Immature natural killer cell (primary cell): ENCODE measurements around the gene TMEM63C. TPM values are rescaled to one million over a fixed set of nuclear protein-coding genes. Genes with fewer than 3 reads are reported as not detected.
"Not testable (repeated sequence)": the region's sequence is repeated elsewhere in the genome, so short reads cannot be mapped to it uniquely, and the experiment has no call there.

Source experiments
- DNase-seq, 3 donors: peaks; one replicate each; pipeline ENCODE4 v3.0.0; 2022; ENCODE audit warnings: mixed read lengths in 1 of 3
- H3K27ac Mint-ChIP-seq, 6 donors: one replicate each; pipeline ENCODE4 v1.8.0; 2020; ENCODE audit warnings: mixed read lengths in 6 of 6, mild to moderate bottlenecking in 5 of 6, inconsistent platforms in 4 of 6, moderate library complexity in 3 of 6
- H3K27me3 Mint-ChIP-seq, 3 donors: one replicate each; pipeline ENCODE4 v1.8.0; 2020 to 2021; ENCODE audit warnings: low read depth in 3 of 3, mild to moderate bottlenecking in 3 of 3, mixed read lengths in 3 of 3, moderate library complexity in 3 of 3, inconsistent platforms in 1 of 3
- H3K36me3 Mint-ChIP-seq, 3 donors: one replicate each; pipeline ENCODE4 v1.8.0; 2020; ENCODE audit warnings: mixed read lengths in 3 of 3, inconsistent platforms in 2 of 3, mild to moderate bottlenecking in 2 of 3
- H3K4me1 Mint-ChIP-seq, 2 donors: one replicate each; pipeline ENCODE4 v1.8.0; 2020; ENCODE audit warnings: inconsistent platforms in 2 of 2, mild to moderate bottlenecking in 2 of 2, mixed read lengths in 2 of 2, moderate library complexity in 1 of 2
- H3K4me3 Mint-ChIP-seq, 5 donors: one replicate each; pipeline ENCODE4 v1.8.0; 2020; ENCODE audit warnings: mild to moderate bottlenecking in 5 of 5, mixed read lengths in 5 of 5, inconsistent platforms in 3 of 5, moderate library complexity in 3 of 5
- H3K9me3 Mint-ChIP-seq, 6 donors: one replicate each; pipeline ENCODE4 v1.8.0; 2020; ENCODE audit warnings: mild to moderate bottlenecking in 6 of 6, mixed read lengths in 6 of 6, inconsistent platforms in 4 of 6, moderate library complexity in 3 of 6
- polyA plus RNA-seq, 3 donors: library from polyadenylated mRNA; unstranded; fragments of 300-500 nt; fragmentation: Illumina TruSeq; gene quantifications; one replicate each; pipeline ENCODE4 v1.2.3, GENCODE V29; 2021

The TMEM63C gene
- polyA plus RNA-seq, 3 donors from 2014 or later: 0.03 to 0.64 TPM; not detected in 1

- not testable (repeated sequence) for H3K27ac Mint-ChIP-seq
Measured at GRCh38 chr14:77280921-77281320, 99.3 kb downstream of the TMEM63C start.

DNA sequence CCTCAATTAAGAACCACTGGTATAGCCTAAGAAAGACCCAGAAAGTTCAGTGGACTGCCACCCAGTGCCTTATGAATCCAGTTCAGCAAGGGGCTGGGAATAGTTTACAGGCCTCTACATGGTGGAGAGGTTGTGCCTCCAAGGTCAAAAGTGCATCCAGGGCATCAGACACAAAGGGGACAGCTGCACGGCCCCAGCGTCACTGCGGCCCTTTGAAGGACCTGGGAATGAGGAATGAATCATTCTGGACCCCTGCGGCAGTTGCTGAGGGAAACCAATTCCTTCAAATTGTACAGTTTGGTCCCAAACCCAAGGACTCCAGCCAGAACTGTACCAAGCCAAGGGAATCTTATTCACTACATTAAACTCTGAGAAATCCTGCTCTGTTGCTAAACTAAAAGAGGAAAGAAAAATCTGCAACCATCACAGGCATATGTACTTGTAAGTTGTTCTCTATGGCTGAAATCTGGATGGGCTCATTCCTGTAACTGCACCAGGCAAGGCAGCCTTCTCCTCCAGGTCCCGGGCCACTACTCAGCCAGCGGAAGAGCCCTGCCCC is 100.3 kb downstream of the TMEM63C start:
- no peaks in the 10 kb centered on the region for H3K9me3 Mint-ChIP-seq
- H3K27ac Mint-ChIP-seq: no peak overlapping the region
- H3K27me3 Mint-ChIP-seq: no peaks in the 10 kb centered on the region
- H3K4me1 Mint-ChIP-seq: no peaks in the 10 kb centered on the region
- peaks cover 12 to 34% (median 21%) of the 10 kb centered on the region in 3 donors for H3K36me3 Mint-ChIP-seq
- no peak overlapping the region for H3K4me3 Mint-ChIP-seq
- DNase-seq: no peak

More at GRCh38 chr14:77280921-77281320, 99.3 kb downstream of the TMEM63C start:
- H3K27me3 Mint-ChIP-seq, H3K9me3 Mint-ChIP-seq, H3K4me3 Mint-ChIP-seq, DNase-seq, H3K4me1 Mint-ChIP-seq: not testable (repeated sequence)
- peaks cover 11 to 24% (median 15%) of the 10 kb centered on the region in 3 donors for H3K36me3 Mint-ChIP-seq

DNA sequence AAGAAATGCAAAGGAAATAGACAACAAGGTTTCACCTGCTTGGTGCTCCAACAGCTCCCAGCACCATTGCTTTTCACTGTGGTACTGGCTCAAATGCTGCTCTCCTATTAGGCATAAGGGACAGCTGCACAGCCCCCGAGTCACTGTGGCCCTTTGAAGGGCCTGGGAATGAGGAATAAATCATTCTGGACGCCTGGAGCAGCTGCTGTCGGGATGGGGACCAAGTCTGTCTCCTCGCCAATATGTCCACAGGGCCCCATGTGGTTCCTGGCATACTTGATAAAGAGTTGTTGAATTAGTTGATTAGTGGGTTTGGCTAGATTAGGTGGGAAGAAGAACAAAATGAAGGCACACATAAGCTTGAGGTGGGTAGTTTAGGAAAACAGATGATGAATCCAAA is 102.5 kb downstream of the TMEM63C start:
- Mint-ChIP-seq H3K4me3 (no peak overlapping the region), H3K27ac (no peak overlapping the region), H3K36me3 (peaks cover 12 to 38% (median 21%) of the 10 kb centered on the region in 3 donors), H3K4me1 (no peaks in the 10 kb centered on the region), H3K27me3 (no peaks in the 10 kb centered on the region), H3K9me3 (no peaks in the 10 kb centered on the region)
- no peak for DNase-seq

GRCh38 chr14:77284466-77284865 is 102.9 kb downstream of the TMEM63C start:
- no peak for DNase-seq
- no peaks in the 10 kb centered on the region for H3K4me1 Mint-ChIP-seq
- H3K9me3 Mint-ChIP-seq: no peaks in the 10 kb centered on the region
- H3K27ac Mint-ChIP-seq: no peak overlapping the region
- H3K36me3 Mint-ChIP-seq: peaks cover 12 to 36% (median 21%) of the 10 kb centered on the region in 3 donors
- H3K27me3 Mint-ChIP-seq: no peaks in the 10 kb centered on the region
- no peak overlapping the region for H3K4me3 Mint-ChIP-seq

- H3K9me3 Mint-ChIP-seq: no peaks in the 10 kb centered on the region
- DNase-seq: no peak
Measured at GRCh38 chr14:77286576-77286975, 105.0 kb downstream of the TMEM63C start.

DNA sequence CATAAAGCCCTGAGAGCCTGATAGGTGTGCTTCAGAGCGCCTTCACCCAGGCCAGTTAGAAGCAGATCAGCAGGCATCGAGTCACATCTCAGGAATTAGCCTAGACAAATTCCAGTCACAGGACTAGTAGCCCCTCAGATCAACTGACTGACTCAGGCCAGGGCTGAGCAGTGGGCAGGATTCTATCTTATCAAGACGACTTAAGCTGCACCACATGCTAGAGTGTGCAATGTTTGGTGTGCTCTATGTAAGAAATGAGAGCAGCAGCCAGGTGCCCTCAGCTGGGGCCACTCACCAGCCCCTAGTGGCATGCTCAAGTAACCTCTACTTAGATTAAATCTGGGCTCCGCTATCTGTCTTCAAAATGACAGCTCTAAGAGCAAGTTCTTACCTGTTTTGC is 109.1 kb downstream of the TMEM63C start:
- Mint-ChIP-seq H3K36me3 (peaks cover 3 to 26% (median 14%) of the 10 kb centered on the region in 3 donors), H3K27me3 (peaks cover 0 to 2% (median 0%) of the 10 kb centered on the region in 3 donors), H3K27ac (no peak overlapping the region), H3K4me1 (no peaks in the 10 kb centered on the region), H3K4me3 (no peak overlapping the region), H3K9me3 (no peaks in the 10 kb centered on the region)
- no peak for DNase-seq

More at GRCh38 chr14:77286576-77286975, 105.0 kb downstream of the TMEM63C start:
- peaks cover 12 to 36% (median 27%) of the 10 kb centered on the region in 3 donors for H3K36me3 Mint-ChIP-seq
- H3K27me3 Mint-ChIP-seq: no peaks in the 10 kb centered on the region
- no peak overlapping the region for H3K27ac Mint-ChIP-seq
- H3K4me3 Mint-ChIP-seq: no peak overlapping the region
- no peaks in the 10 kb centered on the region for H3K4me1 Mint-ChIP-seq

GRCh38 chr14:77296155-77296554 is 114.6 kb downstream of the TMEM63C start:
- Mint-ChIP-seq H3K27me3 (peaks cover 0 to 3% (median 0%) of the 10 kb centered on the region in 3 donors), H3K4me1 (no peaks in the 10 kb centered on the region), H3K27ac (no peak overlapping the region), H3K9me3 (no peaks in the 10 kb centered on the region), H3K4me3 (no peak overlapping the region), H3K36me3 (peaks cover 7 to 18% (median 14%) of the 10 kb centered on the region in 3 donors)
- DNase-seq: no peak

DNA sequence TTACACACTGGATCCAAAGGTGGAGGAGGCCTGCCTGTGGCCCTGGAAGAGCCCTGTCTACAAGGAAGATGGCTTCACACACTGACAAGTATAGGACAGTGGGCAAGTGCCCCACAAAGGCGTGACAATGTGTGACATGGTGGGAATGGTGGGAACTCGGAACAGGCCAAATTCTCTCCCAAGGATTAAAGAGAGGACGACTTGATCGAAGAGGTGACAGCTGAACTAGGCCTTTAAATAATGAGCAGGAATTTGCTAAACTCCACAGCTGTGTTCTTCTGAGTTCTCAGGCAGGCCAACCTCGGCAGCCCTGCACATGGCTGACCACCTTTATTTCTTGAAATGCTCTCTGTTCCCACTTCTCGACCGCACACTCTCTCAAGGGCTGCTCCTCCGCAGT is 115.3 kb downstream of the TMEM63C start:
- DNase-seq: no peak
- Mint-ChIP-seq H3K36me3 (peaks cover 7 to 18% (median 14%) of the 10 kb centered on the region in 3 donors), H3K27me3 (peaks cover 0 to 3% (median 0%) of the 10 kb centered on the region in 3 donors), H3K4me1 (no peaks in the 10 kb centered on the region), H3K9me3 (no peaks in the 10 kb centered on the region), H3K4me3 (no peak overlapping the region), H3K27ac (no peak overlapping the region)

GRCh38 chr14:77299771-77300170 is 118.2 kb downstream of the TMEM63C start:
- peaks cover 0 to 3% (median 0%) of the 10 kb centered on the region in 3 donors for H3K27me3 Mint-ChIP-seq
- no peaks in the 10 kb centered on the region for H3K4me1 Mint-ChIP-seq
- H3K36me3 Mint-ChIP-seq: peaks cover 11 to 16% (median 15%) of the 10 kb centered on the region in 3 donors
- no peak overlapping the region for H3K4me3 Mint-ChIP-seq
- H3K27ac Mint-ChIP-seq: no peak overlapping the region
- H3K9me3 Mint-ChIP-seq: no peaks in the 10 kb centered on the region
- DNase-seq: no peak

GRCh38 chr14:77301103-77301502 is 119.5 kb downstream of the TMEM63C start:
- H3K4me1 Mint-ChIP-seq: no peaks in the 10 kb centered on the region
- no peak overlapping the region for H3K27ac Mint-ChIP-seq
- DNase-seq: peak in 2 of 3 donors; percentile 9 to 25
- H3K9me3 Mint-ChIP-seq: no peaks in the 10 kb centered on the region
- peaks cover 11 to 17% (median 16%) of the 10 kb centered on the region in 3 donors for H3K36me3 Mint-ChIP-seq
- no peaks in the 10 kb centered on the region for H3K27me3 Mint-ChIP-seq
- no peak overlapping the region for H3K4me3 Mint-ChIP-seq

GRCh38 chr14:77302926-77303325 is 121.3 kb downstream of the TMEM63C start:
- Mint-ChIP-seq H3K4me3 (no peak overlapping the region), H3K27ac (no peak overlapping the region), H3K27me3 (no peaks in the 10 kb centered on the region), H3K9me3 (no peaks in the 10 kb centered on the region), H3K4me1 (no peaks in the 10 kb centered on the region), H3K36me3 (peaks cover 6 to 11% (median 7%) of the 10 kb centered on the region in 3 donors)
- no peak for DNase-seq

GRCh38 chr14:77303417-77304156 is 122.0 kb downstream of the TMEM63C start:
- DNase-seq: no peak
- Mint-ChIP-seq H3K36me3 (peaks cover 3 to 8% (median 7%) of the 10 kb centered on the region in 3 donors), H3K4me3 (no peak overlapping the region), H3K4me1 (no peaks in the 10 kb centered on the region), H3K27me3 (no peaks in the 10 kb centered on the region), H3K9me3 (no peaks in the 10 kb centered on the region), H3K27ac (no peak overlapping the region)

DNA sequence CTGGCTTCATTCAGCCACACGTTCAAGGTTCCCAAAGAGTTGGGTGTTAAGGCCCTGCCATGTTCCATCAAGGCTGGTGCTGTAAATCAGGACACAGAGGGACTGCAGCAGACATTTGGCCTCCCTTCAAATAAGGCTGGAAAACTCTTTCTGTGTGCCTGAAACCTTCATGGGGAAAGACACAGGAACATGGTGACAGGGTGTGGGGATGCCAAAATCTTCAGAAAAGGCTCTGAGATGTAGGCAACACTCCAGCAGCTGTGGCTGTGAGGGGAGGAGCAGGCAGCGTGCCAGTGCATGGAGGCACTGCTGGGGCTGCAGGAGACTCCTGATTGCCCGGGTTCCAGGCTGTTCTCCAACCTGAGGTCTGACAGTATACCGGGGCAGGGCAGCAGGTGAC is 124.1 kb downstream of the TMEM63C start:
- Mint-ChIP-seq H3K27me3 (no peaks in the 10 kb centered on the region), H3K36me3 (peaks cover 3 to 7% (median 4%) of the 10 kb centered on the region in 3 donors), H3K27ac (no peak overlapping the region), H3K9me3 (no peaks in the 10 kb centered on the region), H3K4me1 (no peaks in the 10 kb centered on the region), H3K4me3 (no peak overlapping the region)
- no peak for DNase-seq

GRCh38 chr14:77306416-77306815 is 124.8 kb downstream of the TMEM63C start:
- Mint-ChIP-seq H3K36me3 (peaks cover 3 to 7% (median 4%) of the 10 kb centered on the region in 3 donors), H3K27me3 (no peaks in the 10 kb centered on the region), H3K4me1 (no peaks in the 10 kb centered on the region), H3K27ac (no peak overlapping the region), H3K4me3 (no peak overlapping the region), H3K9me3 (no peaks in the 10 kb centered on the region)
- no peak for DNase-seq
